Testis (tissue), 3 donors: ENCODE results near the gene CBFA2T3. TPM values are rescaled to one million over a fixed set of nuclear protein-coding genes. Genes with fewer than 3 reads are reported as not detected.

ENCODE experiments used
- DNase-seq: peaks from one replicate; pipeline ENCODE4 v3.0.0-alpha.2; 2019
- H3K27ac ChIP-seq, 2 donors: fragments of 200-600 bp; sonication (generic); one replicate each; pipeline ENCODE4 v1.5.1; 2019
- H3K27me3 ChIP-seq: fragments of 200-600 bp; sonication (generic); one replicate; pipeline ENCODE4 v1.5.1; 2019
- H3K36me3 ChIP-seq: fragments of 200-600 bp; sonication (generic); one replicate; pipeline ENCODE4 v1.5.1; 2017; ENCODE audit warnings: low read depth; ENCODE audit errors: missing control alignments
- H3K4me1 ChIP-seq: fragments of 200-600 bp; sonication (generic); one replicate; pipeline ENCODE4 v1.5.1; 2019
- H3K4me3 ChIP-seq, 2 donors: fragments of 200-600 bp; sonication (generic); one replicate each; pipeline ENCODE4 v1.5.1; 2017 to 2019
- H3K9me3 ChIP-seq: fragments of 200-600 bp; sonication (generic); one replicate; pipeline ENCODE4 v1.5.1; 2017
- CTCF ChIP-seq, 3 experiments: fragments of 450-650 bp in 2 of 3; fragments of 200-600 bp in 1 of 3; sonication (generic) in 1 of 3; IDR thresholded peaks; one replicate each; pipeline ENCODE4 v1.5.1; 2016 to 2019; ENCODE audit warnings: antibody characterized with exemption in 3 of 3, mild to moderate bottlenecking in 2 of 3, moderate library complexity in 1 of 3
- POLR2A ChIP-seq: fragments of 450-650 bp; IDR thresholded peaks from one replicate; pipeline ENCODE4 v1.6.1; 2017; ENCODE audit warnings: antibody characterized with exemption, mild to moderate bottlenecking, moderate library complexity
- WGBS, 2 donors: methylation state at CpG; one replicate each; pipeline ENCODE4 v1.1.5; 2018; 5-methylcytosine and 5-hydroxymethylcytosine counted together
- intact Hi-C: fragments of 100-400 bp; cut with DNase I; formaldehyde crosslinking; loops from one replicate; pipeline ENCODE4 v1.15.1; 2023; ENCODE audit warnings: low total_unique reads
- polyA plus RNA-seq: library from polyadenylated mRNA; stranded (reverse); fragments of 350-450 nt; fragmentation: Illumina TruSeq; extraction: RNeasy Lipid Tissue Mini Kit (QIAGEN cat#74804); gene quantifications from one replicate; pipeline ENCODE4 v1.2.3, GENCODE V29; 2014; ENCODE audit warnings: low read depth, low replicate concordance; ENCODE audit not compliant: insufficient read depth
- total RNA-seq, 2 donors: library from RNA; depleted of rRNA; stranded (reverse); fragments of >200 nt; gene quantifications; one replicate each; pipeline ENCODE4 v1.2.3, GENCODE V29; 2016

Gene CBFA2T3
- total and polyA plus RNA-seq, 3 donors from 2014 or later = 7.1 to 11.9 (median 9.2) TPM

GRCh38 chr16:88965826-88966480, 11.1 kb downstream of the CBFA2T3 start:
- DNase-seq = no peak
- TF ChIP-seq CTCF (IDR thresholded peaks at IDR 0.05) (no peak), POLR2A (no peak)
- H3K4me1 ChIP-seq = no peaks in the 10 kb centered on the region
- H3K27ac ChIP-seq = no peak overlapping the region
- whole genome bisulfite sequencing, 2 donors = 82 to 91% methylated on average over 12 to 16 of the region's 19 CpGs
- no peak overlapping the region for H3K4me3 ChIP-seq
- intact Hi-C loops = no loop called here
- H3K27me3 ChIP-seq = no peaks in the 10 kb centered on the region
- H3K36me3 ChIP-seq = no peaks in the 10 kb centered on the region
- no peaks in the 10 kb centered on the region for H3K9me3 ChIP-seq

GRCh38 chr16:88965411-88965810, 11.6 kb downstream of the CBFA2T3 start:
- Histone ChIP-seq H3K4me1 (no peaks in the 10 kb centered on the region), H3K27me3 (no peaks in the 10 kb centered on the region), H3K9me3 (no peaks in the 10 kb centered on the region), H3K36me3 (no peaks in the 10 kb centered on the region), H3K27ac (no peak overlapping the region), H3K4me3 (no peak overlapping the region)
- 79 to 89% methylated on average over 8 of the region's 8 CpGs for WGBS, 2 donors
- intact Hi-C loops = no loop called here
- TF ChIP-seq POLR2A (no peak), CTCF (IDR thresholded peaks at IDR 0.05) (no peak)
- DNase-seq = no peak

- Histone ChIP-seq H3K36me3 (no peaks in the 10 kb centered on the region), H3K27me3 (no peaks in the 10 kb centered on the region), H3K4me3 (no peak overlapping the region), H3K9me3 (no peaks in the 10 kb centered on the region), H3K27ac (no peak overlapping the region), H3K4me1 (no peaks in the 10 kb centered on the region)
- intact Hi-C loops = no loop called here
- DNase-seq = no peak
- no peak for TF ChIP-seq CTCF (IDR thresholded peaks at IDR 0.05)
- TF ChIP-seq POLR2A = no peak
Measured at GRCh38 chr16:88964636-88965035, 12.4 kb downstream of the CBFA2T3 start.

- no peak overlapping the region for H3K4me3 ChIP-seq
- no peak for DNase-seq
- no peak for TF ChIP-seq CTCF (IDR thresholded peaks at IDR 0.05)
- no peak for TF ChIP-seq POLR2A
- H3K27me3 ChIP-seq = no peaks in the 10 kb centered on the region
- no peaks in the 10 kb centered on the region for H3K4me1 ChIP-seq
- intact Hi-C loops = no loop called here
- no peak overlapping the region for H3K27ac ChIP-seq
- H3K36me3 ChIP-seq = no peaks in the 10 kb centered on the region
- 84 to 87% methylated on average over 18 to 20 of the region's 20 CpGs for WGBS, 2 donors
- H3K9me3 ChIP-seq = no peaks in the 10 kb centered on the region
Measured at GRCh38 chr16:88963583-88963982, 13.4 kb downstream of the CBFA2T3 start.

- WGBS, 2 donors = 80 to 84% methylated on average over 4 to 16 of the region's 23 CpGs
Measured at GRCh38 chr16:88962478-88963152, 14.4 kb downstream of the CBFA2T3 start.

More at GRCh38 chr16:88962478-88963152, 14.4 kb downstream of the CBFA2T3 start:
- H3K27ac ChIP-seq = no peak overlapping the region
- H3K4me3 ChIP-seq = no peak overlapping the region
- no peaks in the 10 kb centered on the region for H3K27me3 ChIP-seq
- TF ChIP-seq POLR2A (no peak), CTCF (IDR thresholded peaks at IDR 0.05) (no peak)
- no peak for DNase-seq
- no peaks in the 10 kb centered on the region for H3K36me3 ChIP-seq
- no peaks in the 10 kb centered on the region for H3K9me3 ChIP-seq
- intact Hi-C loops = no loop called here
- H3K4me1 ChIP-seq = no peaks in the 10 kb centered on the region
